CD14-positive monocyte (primary cell): ENCODE measurements around the gene BAZ2B. TPM values are rescaled to one million over a fixed set of nuclear protein-coding genes. Genes with fewer than 3 reads are reported as not detected.

Experiments used
- DNase-seq, 3 donors: peaks; one replicate each; pipeline ENCODE4 v3.0.0-alpha.2; 2011 to 2022
- H2AFZ ChIP-seq: 2 replicates; pipeline ENCODE4 v1.6.0; 2012; ENCODE audit warnings: mild to moderate bottlenecking, low read depth, low read length, inconsistent platforms; ENCODE audit not compliant: insufficient read depth, poor library complexity, severe bottlenecking
- H3K27ac ChIP-seq, 2 donors: 1 replicate in 1 of 2; 2 replicates in 1 of 2; pipeline ENCODE4 v1.5.1; 2012 to 2013; ENCODE audit warnings: low read length in 2 of 2, control low read depth in 1 of 2, inconsistent platforms in 1 of 2, low read depth in 1 of 2, mild to moderate bottlenecking in 1 of 2
- H3K27me3 ChIP-seq, 2 donors: one replicate each; pipeline versions ENCODE4 v1.6.0 to v1.6.1; 2011 to 2013; ENCODE audit warnings: low read length in 2 of 2; ENCODE audit not compliant: control insufficient read depth in 2 of 2, insufficient read depth in 2 of 2
- H3K36me3 ChIP-seq, 2 donors: replicated peaks in 1 of 2; 1 replicate in 1 of 2; 2 replicates in 1 of 2; pipeline versions ENCODE4 v1.5.1 to v1.6.1; 2012 to 2013; ENCODE audit warnings: low read length in 2 of 2, control low read depth in 1 of 2, inconsistent platforms in 1 of 2, mild to moderate bottlenecking in 1 of 2; ENCODE audit not compliant: insufficient read depth in 2 of 2, control insufficient read depth in 1 of 2
- H3K4me1 ChIP-seq, 2 donors: 1 replicate in 1 of 2; 2 replicates in 1 of 2; pipeline versions ENCODE4 v1.5.1 to v1.6.1; 2012 to 2013; ENCODE audit warnings: low read length in 2 of 2, control low read depth in 1 of 2, inconsistent platforms in 1 of 2, mild to moderate bottlenecking in 1 of 2, moderate library complexity in 1 of 2; ENCODE audit not compliant: insufficient read depth in 2 of 2, control insufficient read depth in 1 of 2
- H3K4me2 ChIP-seq: replicated peaks from 2 replicates; pipeline ENCODE3; 2012; ENCODE audit warnings: low read length, moderate library complexity, mild to moderate bottlenecking; ENCODE audit not compliant: poor library complexity, severe bottlenecking; ENCODE audit errors: extremely low read depth
- H3K4me3 ChIP-seq, 3 experiments: fragments of 200-600 bp in 1 of 3; sonication (generic) in 1 of 3; replicated peaks in 1 of 3; 1 replicate in 2 of 3; 2 replicates in 1 of 3; pipeline ENCODE4 v1.5.1; 2011 to 2013; ENCODE audit warnings: low read length in 3 of 3, mild to moderate bottlenecking in 3 of 3, control low read depth in 2 of 3, low read depth in 2 of 3, inconsistent platforms in 1 of 3, moderate library complexity in 1 of 3
- H3K79me2 ChIP-seq: 2 replicates; pipeline ENCODE4 v1.6.0; 2012; ENCODE audit warnings: mild to moderate bottlenecking, control low read depth, inconsistent platforms, low read length, moderate library complexity; ENCODE audit not compliant: insufficient read depth
- H3K9ac ChIP-seq: 2 replicates; pipeline ENCODE4 v1.6.0; 2017; ENCODE audit warnings: low read length, mild to moderate bottlenecking; ENCODE audit not compliant: insufficient read depth, poor library complexity, severe bottlenecking
- H3K9me3 ChIP-seq, 2 donors: replicated peaks in 1 of 2; 1 replicate in 1 of 2; 2 replicates in 1 of 2; pipeline versions ENCODE4 v1.5.1 to v1.6.1; 2012 to 2013; ENCODE audit warnings: low read length in 2 of 2, control low read depth in 1 of 2; ENCODE audit not compliant: control insufficient read depth in 1 of 2, insufficient read depth in 1 of 2
- H4K20me1 ChIP-seq: 2 replicates; pipeline ENCODE4 v1.6.0; 2012; ENCODE audit warnings: mild to moderate bottlenecking, low read length, control low read depth, moderate library complexity; ENCODE audit not compliant: insufficient read depth
- H3K27ac Mint-ChIP-seq, 7 donors: one replicate each; pipeline ENCODE4 v1.8.0; 2020; ENCODE audit warnings: mild to moderate bottlenecking in 7 of 7, mixed read lengths in 7 of 7, moderate library complexity in 6 of 7, inconsistent platforms in 2 of 7
- H3K27me3 Mint-ChIP-seq, 3 donors: one replicate each; pipeline ENCODE4 v1.8.0; 2021 to 2022; ENCODE audit warnings: low read depth in 3 of 3, mild to moderate bottlenecking in 3 of 3, mixed read lengths in 3 of 3, moderate library complexity in 3 of 3, inconsistent platforms in 1 of 3
- H3K36me3 Mint-ChIP-seq, 2 donors: one replicate each; pipeline ENCODE4 v1.8.0; 2020; ENCODE audit warnings: mixed read lengths in 2 of 2, inconsistent platforms in 1 of 2, mild to moderate bottlenecking in 1 of 2
- H3K4me1 Mint-ChIP-seq: one replicate; pipeline ENCODE4 v1.8.0; 2020; ENCODE audit warnings: mild to moderate bottlenecking, mixed read lengths
- H3K4me3 Mint-ChIP-seq, 2 donors: one replicate each; pipeline ENCODE4 v1.8.0; 2020; ENCODE audit warnings: mild to moderate bottlenecking in 2 of 2, mixed read lengths in 2 of 2, moderate library complexity in 1 of 2
- H3K9me3 Mint-ChIP-seq, 7 donors: one replicate each; pipeline ENCODE4 v1.8.0; 2020 to 2022; ENCODE audit warnings: mixed read lengths in 7 of 7, mild to moderate bottlenecking in 6 of 7, moderate library complexity in 6 of 7, inconsistent platforms in 2 of 7
- CTCF ChIP-seq: fragments of 200-600 bp; IDR thresholded peaks from one replicate; pipeline ENCODE4 v1.8.0; 2022; ENCODE audit warnings: antibody characterized with exemption, mild to moderate bottlenecking
- WGBS: methylation state at CpG from one replicate; pipeline ENCODE4 v1.1.5; 2013; ENCODE audit warnings: missing lambda C conversion rate; ENCODE audit not compliant: insufficient coverage; 5-methylcytosine and 5-hydroxymethylcytosine counted together
- intact Hi-C, 2 donors: fragments of 100-400 bp; cut with micrococcal nuclease; formaldehyde crosslinking; loops; one replicate each; pipeline versions ENCODE4 v1.15.0 to v1.15.1; 2023
- polyA plus RNA-seq, 3 donors: library from polyadenylated mRNA; depleted of rRNA in 1 of 3; unstranded in 2 of 3; stranded (reverse) in 1 of 3; fragments of 300-500 nt in 2 of 3; fragments of >200 nt in 1 of 3; fragmentation: Illumina TruSeq in 2 of 3; gene quantifications; 1 replicate in 2 of 3; 2 replicates in 1 of 3; pipeline ENCODE4 v1.2.3, GENCODE V29; 2012 to 2021

Gene BAZ2B
- polyA plus RNA-seq, 3 donors: 12.9 to 34.2 (median 31.6) TPM

DNA sequence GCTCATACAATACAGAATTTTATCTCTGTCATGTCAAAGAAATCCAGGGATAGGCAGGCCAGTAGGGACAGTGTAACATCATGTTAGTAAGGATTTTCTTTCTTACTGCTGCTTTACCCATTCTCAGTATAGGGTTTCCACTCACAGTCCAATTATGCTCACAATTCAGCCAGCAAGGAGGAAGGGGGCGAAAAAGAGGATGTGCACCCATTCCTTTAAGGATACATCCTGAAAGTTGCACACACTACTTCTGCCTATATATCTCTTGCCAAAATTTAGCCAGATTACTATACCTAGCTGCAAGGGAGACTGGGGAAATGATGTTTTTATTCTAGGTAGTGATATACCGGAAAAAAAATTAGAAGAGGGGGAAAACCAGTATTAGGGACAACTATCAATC, 66.1 kb downstream of the BAZ2B start:
- Mint-ChIP-seq H3K9me3 (no peaks in the 10 kb centered on the region), H3K4me1 (peaks cover 15% of the 10 kb centered on the region), H3K27ac (peak overlapping the region in 4 of 7 donors; percentile 18 to 83 (median 64)), H3K4me3 (no peak overlapping the region), H3K27me3 (no peaks in the 10 kb centered on the region), H3K36me3 (peaks cover 10 to 14% of the 10 kb centered on the region in 2 donors)
- Histone ChIP-seq H3K4me3 (no peak overlapping the region), H3K9ac (no peak overlapping the region), H3K27ac (no peak overlapping the region), H3K27me3 (no peaks in the 10 kb centered on the region), H3K36me3 (peaks cover 0 to 3% of the 10 kb centered on the region in 2 donors), H2AFZ (no peak overlapping the region), H4K20me1 (peaks cover 35% of the 10 kb centered on the region), H3K79me2 (peaks cover 71% of the 10 kb centered on the region), H3K9me3 (no peaks in the 10 kb centered on the region), H3K4me2 (no peak overlapping the region), H3K4me1 (peaks cover 13 to 17% of the 10 kb centered on the region in 2 donors)
- no CpG with 5 or more reads among the region's 2 CpGs for WGBS
- DNase-seq: peak in 1 of 3 donors; percentile 27
- TF ChIP-seq CTCF: no peak
- intact Hi-C loops: no loop called here

GRCh38 chr2:159549234-159549633, 67.1 kb downstream of the BAZ2B start:
- Histone ChIP-seq H3K27me3 (no peaks in the 10 kb centered on the region), H3K4me2 (no peak overlapping the region), H3K4me1 (peaks cover 13 to 17% of the 10 kb centered on the region in 2 donors), H3K9me3 (no peaks in the 10 kb centered on the region), H3K79me2 (peaks cover 69% of the 10 kb centered on the region), H4K20me1 (peaks cover 45% of the 10 kb centered on the region), H3K4me3 (no peak overlapping the region), H2AFZ (no peak overlapping the region), H3K36me3 (peaks cover 3 to 5% of the 10 kb centered on the region in 2 donors), H3K27ac (peak overlapping the region in 1 of 2 donors; percentile 57), H3K9ac (no peak overlapping the region)
- TF ChIP-seq CTCF: no peak
- H3K4me3 Mint-ChIP-seq: no peak overlapping the region
- intact Hi-C loops: no loop called here
- peaks cover 17 to 22% of the 10 kb centered on the region in 2 donors for H3K36me3 Mint-ChIP-seq
- no peaks in the 10 kb centered on the region for H3K27me3 Mint-ChIP-seq
- 33% methylated on average over 2 of the region's 6 CpGs for WGBS
- H3K4me1 Mint-ChIP-seq: peaks cover 18% of the 10 kb centered on the region
- no peaks in the 10 kb centered on the region for H3K9me3 Mint-ChIP-seq
- H3K27ac Mint-ChIP-seq: peak overlapping the region in 6 of 7 donors; percentile 47 to 83 (median 70)
- peak; percentile 21 to 48 (median 42) for DNase-seq
